Stimulated activated CD4-positive, alpha-beta T cell treated with anti-CD3 and anti-CD28 coated beads, TNF-alpha, amount 100 ng/mL, for 1 hour (primary cell): ENCODE results near the gene NCKAP5.

Experiments used
- DNase-seq, 3 donors: peaks; one replicate each; pipeline ENCODE4 v3.0.0-alpha.2; 2020; ENCODE audit warnings: low read depth in 3 of 3, low spot score in 1 of 3

The NCKAP5 gene

GRCh38 chr2:133344849-133345248, 223.4 kb downstream of the NCKAP5 start:
- DNase-seq = no peak

GRCh38 chr2:133343018-133343352, 225.3 kb downstream of the NCKAP5 start:
- no peak for DNase-seq

GRCh38 chr2:133342286-133343017, 225.8 kb downstream of the NCKAP5 start:
- DNase-seq = no peak

- no peak for DNase-seq
Observed at GRCh38 chr2:133341575-133341974, 226.7 kb downstream of the NCKAP5 start.

GRCh38 chr2:133338224-133338623, 230.0 kb downstream of the NCKAP5 start:
- DNase-seq = no peak

GRCh38 chr2:133334923-133335322, 233.3 kb downstream of the NCKAP5 start:
- DNase-seq = no peak

GRCh38 chr2:133333181-133333580, 235.1 kb downstream of the NCKAP5 start:
- DNase-seq = no peak

GRCh38 chr2:133331436-133331835, 236.8 kb downstream of the NCKAP5 start:
- no peak for DNase-seq

- no peak for DNase-seq
Observed at GRCh38 chr2:133326652-133327397, 241.4 kb downstream of the NCKAP5 start.

GRCh38 chr2:133324150-133324561, 244.1 kb downstream of the NCKAP5 start:
- no peak for DNase-seq

GRCh38 chr2:133322909-133323308, 245.4 kb downstream of the NCKAP5 start:
- no peak for DNase-seq

- no peak for DNase-seq
Observed at GRCh38 chr2:133317178-133317577, 251.1 kb downstream of the NCKAP5 start.

- DNase-seq = no peak
Observed at GRCh38 chr2:133316557-133316956, 251.7 kb downstream of the NCKAP5 start.

GRCh38 chr2:133315280-133315679, 253.0 kb downstream of the NCKAP5 start:
- DNase-seq = no peak

- DNase-seq = no peak
Observed at GRCh38 chr2:133314795-133315194, 253.5 kb downstream of the NCKAP5 start.

GRCh38 chr2:133312038-133312729, 256.1 kb downstream of the NCKAP5 start:
- DNase-seq = no peak

GRCh38 chr2:133306236-133306635, 262.0 kb downstream of the NCKAP5 start:
- no peak for DNase-seq

- no peak for DNase-seq
Observed at GRCh38 chr2:133304344-133304743, 263.9 kb downstream of the NCKAP5 start.

GRCh38 chr2:133303150-133303549, 265.1 kb downstream of the NCKAP5 start:
- no peak for DNase-seq

GRCh38 chr2:133296401-133296800, 271.9 kb downstream of the NCKAP5 start:
- DNase-seq = no peak

GRCh38 chr2:133293544-133294353, 274.5 kb downstream of the NCKAP5 start:
- no peak for DNase-seq
